Fibroblast of villous mesenchyme (primary cell): ENCODE results near the gene P2RY6. TPM values are rescaled to one million over a fixed set of nuclear protein-coding genes. Genes with fewer than 3 reads are reported as not detected.
A peak's percentile ranks its signal among the peaks of the same experiment; 100 is the strongest.

Experiments
- DNase-seq: peaks from one replicate; pipeline ENCODE4 v3.0.0-alpha.2; 2010; ENCODE audit warnings: low read depth
- H3K4me3 ChIP-seq: 2 replicates; pipeline ENCODE4 v1.5.1; 2011; ENCODE audit warnings: low read depth, mild to moderate bottlenecking, low read length
- CTCF ChIP-seq: IDR thresholded peaks from 2 replicates; pipeline ENCODE4 v1.5.1; 2012; ENCODE audit warnings: low read depth, mild to moderate bottlenecking, low read length; ENCODE audit not compliant: insufficient read depth
- total RNA-seq: library from RNA; depleted of rRNA; stranded (reverse); fragments of >200 nt; gene quantifications from 2 replicates; pipeline ENCODE4 v1.2.3, GENCODE V29; 2012

Gene P2RY6
- total RNA-seq, 1 donor: not detected

- DNase-seq: no peak
- no peak overlapping the region for H3K4me3 ChIP-seq
- no peak for TF ChIP-seq CTCF
Measured at GRCh38 chr11:73233211-73233610, 38.9 kb upstream of the P2RY6 start.

- H3K4me3 ChIP-seq: no peak overlapping the region
- TF ChIP-seq CTCF: no peak
- peak; percentile 35 for DNase-seq
Measured at GRCh38 chr11:73233692-73234470, 38.3 kb upstream of the P2RY6 start.

GRCh38 chr11:73234471-73235181 lies 37.5 kb upstream of the P2RY6 start:
- no peak for TF ChIP-seq CTCF
- H3K4me3 ChIP-seq: no peak overlapping the region
- DNase-seq: no peak

DNA sequence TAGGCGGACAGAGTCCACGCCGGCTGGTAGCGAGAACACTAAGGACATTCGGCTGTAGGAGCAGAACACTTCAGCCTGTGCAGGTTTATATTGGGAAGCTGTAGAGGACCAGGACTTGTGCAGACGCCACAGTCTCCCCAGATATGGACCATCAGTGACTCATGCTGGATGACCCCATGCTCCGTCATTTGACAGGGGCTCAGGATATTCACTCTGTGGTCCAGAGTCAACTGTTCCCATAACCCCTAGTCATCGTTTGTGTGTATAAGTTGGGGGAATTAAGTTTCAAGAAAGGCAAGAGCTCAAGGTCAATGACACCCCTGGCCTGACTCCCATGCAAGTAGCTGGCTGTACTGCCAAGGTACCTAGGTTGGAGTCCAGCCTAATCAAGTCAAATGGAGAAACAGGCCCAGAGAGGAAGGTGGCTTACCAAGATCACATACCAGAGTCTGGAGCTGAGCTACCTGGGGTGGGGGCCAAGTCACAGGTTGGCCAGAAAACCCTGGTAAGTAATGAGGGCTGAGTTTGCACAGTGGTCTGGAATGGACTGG lies 36.8 kb upstream of the P2RY6 start:
- TF ChIP-seq CTCF: no peak
- DNase-seq: no peak
- H3K4me3 ChIP-seq: no peak overlapping the region

DNA sequence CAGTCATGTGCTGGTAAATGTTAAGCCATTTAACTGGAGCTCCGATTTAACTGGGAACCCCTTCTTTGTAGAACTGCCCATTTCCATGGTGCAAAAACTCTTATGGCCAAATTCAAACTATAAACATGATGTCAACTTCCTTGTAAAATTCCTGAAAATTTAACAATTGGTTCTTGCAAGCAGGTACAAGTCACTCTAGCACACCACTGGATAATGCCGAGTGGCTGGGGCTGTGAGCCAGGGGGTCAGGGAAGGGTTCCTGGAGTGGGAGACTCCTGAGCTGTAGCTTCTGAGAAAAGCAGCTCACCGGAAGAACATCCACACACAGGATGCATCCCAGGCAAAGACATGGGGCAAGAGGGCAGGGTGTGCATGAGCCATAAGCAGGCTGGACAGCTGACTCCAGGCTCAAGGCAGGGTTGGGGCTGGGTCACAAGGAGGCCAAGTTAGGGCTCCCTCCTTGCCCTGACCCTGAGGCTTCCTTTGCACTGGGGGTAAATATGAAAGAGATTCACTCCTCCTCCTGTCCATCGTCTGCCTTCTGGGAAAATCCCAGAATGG lies 35.9 kb upstream of the P2RY6 start:
- no peak for TF ChIP-seq CTCF
- DNase-seq: no peak
- no peak overlapping the region for H3K4me3 ChIP-seq

GRCh38 chr11:73236854-73237253 lies 35.3 kb upstream of the P2RY6 start:
- DNase-seq: peak; percentile 34
- TF ChIP-seq CTCF: peak; percentile 69
- H3K4me3 ChIP-seq: no peak overlapping the region
